Mesenchymal stem cell (in vitro differentiated cells and primary cell): ENCODE results near the gene IDH2.

Experiments used
- DNase-seq: peaks from one replicate; pipeline ENCODE4 v3.0.0-alpha.2; 2013
- H2AFZ ChIP-seq: one replicate; pipeline ENCODE4 v1.6.1; 2013; ENCODE audit warnings: low read depth, mild to moderate bottlenecking, control low read depth, inconsistent platforms, low read length, moderate library complexity
- H2AK5ac ChIP-seq: 2 replicates; pipeline ENCODE4 v1.6.1; 2013; ENCODE audit warnings: low read length, moderate library complexity, mild to moderate bottlenecking, inconsistent platforms; ENCODE audit not compliant: severe bottlenecking
- H2BK120ac ChIP-seq: one replicate; pipeline ENCODE4 v1.6.1; 2013; ENCODE audit warnings: low read depth, mild to moderate bottlenecking, inconsistent platforms, low read length, moderate library complexity
- H2BK12ac ChIP-seq, 2 experiments: one replicate each; pipeline ENCODE4 v1.6.1; 2013; ENCODE audit warnings: inconsistent platforms in 2 of 2, low read length in 2 of 2, mild to moderate bottlenecking in 2 of 2, moderate library complexity in 2 of 2, control low read depth in 1 of 2
- H2BK15ac ChIP-seq: one replicate; pipeline ENCODE4 v1.6.1; 2013; ENCODE audit warnings: mild to moderate bottlenecking, low read depth, inconsistent platforms; ENCODE audit not compliant: poor library complexity, severe bottlenecking
- H2BK5ac ChIP-seq: 2 replicates; pipeline ENCODE4 v1.6.1; 2013; ENCODE audit warnings: low read depth, mild to moderate bottlenecking, low read length, control low read depth, inconsistent platforms; ENCODE audit not compliant: poor library complexity, severe bottlenecking
- H3K14ac ChIP-seq, 2 experiments: one replicate each; pipeline ENCODE4 v1.6.1; 2013; ENCODE audit warnings: inconsistent platforms in 2 of 2, low read length in 2 of 2, control low read depth in 1 of 2, mild to moderate bottlenecking in 1 of 2, moderate library complexity in 1 of 2
- H3K18ac ChIP-seq, 2 experiments: one replicate each; pipeline ENCODE4 v1.6.1; 2013; ENCODE audit warnings: inconsistent platforms in 2 of 2, low read length in 2 of 2, control low read depth in 1 of 2, low read depth in 1 of 2, mild to moderate bottlenecking in 1 of 2
- H3K23ac ChIP-seq, 2 experiments: one replicate each; pipeline ENCODE4 v1.6.1; 2013; ENCODE audit warnings: inconsistent platforms in 2 of 2, low read length in 2 of 2, mild to moderate bottlenecking in 2 of 2, moderate library complexity in 2 of 2, control low read depth in 1 of 2
- H3K27ac ChIP-seq: 2 replicates; pipeline ENCODE4 v1.5.1; 2013; ENCODE audit warnings: mild to moderate bottlenecking, moderate library complexity, low read length, control low read depth, inconsistent platforms; ENCODE audit not compliant: poor library complexity, severe bottlenecking
- H3K27me3 ChIP-seq, 2 experiments: 2 replicates each; pipeline versions ENCODE4 v1.6.1 to v1.7.0; 2013; ENCODE audit warnings: low read length in 2 of 2, mild to moderate bottlenecking in 2 of 2, moderate library complexity in 2 of 2, control low read depth in 1 of 2, inconsistent platforms in 1 of 2; ENCODE audit not compliant: control insufficient read depth in 1 of 2, insufficient read depth in 1 of 2
- H3K36me3 ChIP-seq, 2 experiments: 2 replicates each; pipeline versions ENCODE4 v1.6.1 to v1.7.0; 2013; ENCODE audit warnings: low read length in 2 of 2, control low read depth in 1 of 2, inconsistent platforms in 1 of 2, low read depth in 1 of 2, mild to moderate bottlenecking in 1 of 2; ENCODE audit not compliant: insufficient read depth in 2 of 2, control insufficient read depth in 1 of 2
- H3K4ac ChIP-seq, 2 experiments: one replicate each; pipeline ENCODE4 v1.6.1; 2013; ENCODE audit warnings: inconsistent platforms in 2 of 2, low read length in 2 of 2, mild to moderate bottlenecking in 2 of 2, moderate library complexity in 2 of 2, control low read depth in 1 of 2, low read depth in 1 of 2
- H3K4me1 ChIP-seq: 2 replicates; pipeline ENCODE4 v1.6.1; 2013; ENCODE audit warnings: low read depth, low read length, control low read depth; ENCODE audit not compliant: control insufficient read depth, insufficient read depth
- H3K4me2 ChIP-seq: 2 replicates; pipeline ENCODE4 v1.6.1; 2013; ENCODE audit warnings: low read length, mild to moderate bottlenecking, inconsistent platforms; ENCODE audit not compliant: poor library complexity, severe bottlenecking
- H3K4me3 ChIP-seq, 2 experiments: 2 replicates each; pipeline versions ENCODE4 v1.5.1 to v1.7.0; 2013; ENCODE audit warnings: low read length in 2 of 2, mild to moderate bottlenecking in 2 of 2, control low read depth in 1 of 2, low read depth in 1 of 2; ENCODE audit not compliant: insufficient read depth in 1 of 2
- H3K79me1 ChIP-seq: replicated peaks from 2 replicates; pipeline ENCODE4 v1.6.1; 2013; ENCODE audit warnings: mild to moderate bottlenecking, control low read depth, low read length, inconsistent platforms; ENCODE audit not compliant: poor library complexity, severe bottlenecking
- H3K9ac ChIP-seq: 2 replicates; pipeline ENCODE4 v1.7.0; 2013; ENCODE audit warnings: mild to moderate bottlenecking, low read length, moderate library complexity
- H3K9me3 ChIP-seq: 2 replicates; pipeline ENCODE4 v1.7.0; 2013; ENCODE audit warnings: mild to moderate bottlenecking, low read length; ENCODE audit not compliant: control insufficient read depth
- H4K8ac ChIP-seq: one replicate; pipeline ENCODE4 v1.6.1; 2013; ENCODE audit warnings: inconsistent platforms, mild to moderate bottlenecking, low read length, moderate library complexity
- H4K91ac ChIP-seq: one replicate; pipeline ENCODE4 v1.6.1; 2013; ENCODE audit warnings: mild to moderate bottlenecking, low read length, inconsistent platforms
- WGBS: methylation state at CpG from one replicate; pipeline ENCODE4 v1.1.7; 2013; ENCODE audit warnings: mixed read lengths; 5-methylcytosine and 5-hydroxymethylcytosine counted together

The IDH2 gene

GRCh38 chr15:90076716-90077115, 25.6 kb downstream of the IDH2 start:
- Histone ChIP-seq H2BK120ac (no peak overlapping the region), H3K9me3 (no peaks in the 10 kb centered on the region), H3K14ac (no peak overlapping the region), H2AFZ (no peak overlapping the region), H3K36me3 (peaks cover 59 to 87% of the 10 kb centered on the region in 2 experiments), H3K4me2 (no peak overlapping the region), H3K79me1 (peaks cover 32% of the 10 kb centered on the region), H4K8ac (no peak overlapping the region), H3K4ac (no peak overlapping the region), H3K4me3 (no peak overlapping the region), H3K27ac (no peak overlapping the region), H3K23ac (no peak overlapping the region), H3K27me3 (no peaks in the 10 kb centered on the region), H4K91ac (no peak overlapping the region), H2BK15ac (no peak overlapping the region), H2AK5ac (no peak overlapping the region), H3K4me1 (peaks cover 10% of the 10 kb centered on the region), H2BK5ac (no peak overlapping the region), H3K18ac (no peak overlapping the region), H2BK12ac (no peak overlapping the region), H3K9ac (no peak overlapping the region)
- WGBS: 90% methylated on average over 6 of the region's 6 CpGs
- no peak for DNase-seq

- Histone ChIP-seq H2BK120ac (no peak overlapping the region), H3K9me3 (no peaks in the 10 kb centered on the region), H2AK5ac (no peak overlapping the region), H2BK12ac (no peak overlapping the region), H3K9ac (no peak overlapping the region), H2BK15ac (no peak overlapping the region), H3K4ac (no peak overlapping the region), H3K27ac (no peak overlapping the region), H3K18ac (no peak overlapping the region), H2AFZ (no peak overlapping the region), H3K4me3 (no peak overlapping the region), H3K27me3 (no peaks in the 10 kb centered on the region), H3K14ac (no peak overlapping the region), H4K8ac (peak overlapping the region; percentile 50), H3K4me1 (peaks cover 10% of the 10 kb centered on the region), H2BK5ac (no peak overlapping the region), H3K23ac (no peak overlapping the region), H3K36me3 (peaks cover 48 to 77% of the 10 kb centered on the region in 2 experiments), H4K91ac (no peak overlapping the region), H3K79me1 (peaks cover 29% of the 10 kb centered on the region), H3K4me2 (no peak overlapping the region)
- WGBS: 66% methylated on average over 13 of the region's 13 CpGs
- no peak for DNase-seq
Observed at GRCh38 chr15:90075420-90076289, 26.6 kb downstream of the IDH2 start.

DNA sequence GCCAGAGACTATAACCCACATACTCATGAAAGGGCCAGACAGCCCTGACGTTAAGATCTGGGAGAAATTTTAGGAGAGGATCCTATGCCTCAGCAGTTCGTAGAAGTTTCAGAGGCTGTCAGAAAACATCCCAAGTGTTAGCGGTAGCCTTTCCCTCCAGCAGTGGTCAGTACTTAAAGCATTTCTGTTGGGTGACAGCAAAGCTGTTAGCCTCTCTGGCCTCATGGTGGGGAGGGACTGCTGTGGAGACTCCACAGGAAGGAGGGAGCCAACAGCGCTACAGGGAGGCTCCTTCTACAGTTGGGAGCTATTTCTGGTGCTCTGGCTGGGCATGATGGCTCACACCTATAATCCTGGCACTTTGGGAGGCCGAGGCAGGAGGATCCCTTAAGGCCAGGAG, 27.4 kb downstream of the IDH2 start:
- no peak overlapping the region for H3K14ac ChIP-seq
- no peak overlapping the region for H2BK12ac ChIP-seq
- H3K9ac ChIP-seq: no peak overlapping the region
- H4K91ac ChIP-seq: no peak overlapping the region
- no peak overlapping the region for H2BK15ac ChIP-seq
- no peak overlapping the region for H3K4me2 ChIP-seq
- no peak overlapping the region for H3K4me3 ChIP-seq
- no peak overlapping the region for H3K4ac ChIP-seq
- no peak overlapping the region for H2BK120ac ChIP-seq
- no peaks in the 10 kb centered on the region for H3K9me3 ChIP-seq
- H4K8ac ChIP-seq: no peak overlapping the region
- no peak overlapping the region for H3K23ac ChIP-seq
- no peak overlapping the region for H3K27ac ChIP-seq
- H3K18ac ChIP-seq: no peak overlapping the region
- H2AK5ac ChIP-seq: no peak overlapping the region
- no peaks in the 10 kb centered on the region for H3K27me3 ChIP-seq
- 76% methylated on average over 5 of the region's 5 CpGs for WGBS
- H3K36me3 ChIP-seq: peaks cover 41 to 70% of the 10 kb centered on the region in 2 experiments
- no peak overlapping the region for H2BK5ac ChIP-seq
- DNase-seq: no peak
- H2AFZ ChIP-seq: no peak overlapping the region
- H3K4me1 ChIP-seq: peaks cover 10% of the 10 kb centered on the region
- peaks cover 25% of the 10 kb centered on the region for H3K79me1 ChIP-seq

- Histone ChIP-seq H2AK5ac (no peak overlapping the region), H3K27me3 (no peaks in the 10 kb centered on the region), H3K23ac (no peak overlapping the region), H2BK15ac (no peak overlapping the region), H3K79me1 (peaks cover 28% of the 10 kb centered on the region), H3K18ac (no peak overlapping the region), H2BK120ac (no peak overlapping the region), H3K4ac (no peak overlapping the region), H2BK5ac (no peak overlapping the region), H3K14ac (no peak overlapping the region), H4K91ac (peak overlapping the region; percentile 5), H3K4me3 (no peak overlapping the region), H2AFZ (no peak overlapping the region), H2BK12ac (no peak overlapping the region), H3K4me1 (peaks cover 10% of the 10 kb centered on the region), H3K36me3 (peaks cover 38 to 70% of the 10 kb centered on the region in 2 experiments), H3K4me2 (no peak overlapping the region), H3K9me3 (no peaks in the 10 kb centered on the region), H3K9ac (no peak overlapping the region), H4K8ac (no peak overlapping the region), H3K27ac (no peak overlapping the region)
- no peak for DNase-seq
- WGBS: 95% methylated on average over 12 of the region's 12 CpGs
Observed at GRCh38 chr15:90074023-90074422, 28.2 kb downstream of the IDH2 start.
